Measurements from ENCODE around the gene ATG2A.

Gene ATG2A

DNA sequence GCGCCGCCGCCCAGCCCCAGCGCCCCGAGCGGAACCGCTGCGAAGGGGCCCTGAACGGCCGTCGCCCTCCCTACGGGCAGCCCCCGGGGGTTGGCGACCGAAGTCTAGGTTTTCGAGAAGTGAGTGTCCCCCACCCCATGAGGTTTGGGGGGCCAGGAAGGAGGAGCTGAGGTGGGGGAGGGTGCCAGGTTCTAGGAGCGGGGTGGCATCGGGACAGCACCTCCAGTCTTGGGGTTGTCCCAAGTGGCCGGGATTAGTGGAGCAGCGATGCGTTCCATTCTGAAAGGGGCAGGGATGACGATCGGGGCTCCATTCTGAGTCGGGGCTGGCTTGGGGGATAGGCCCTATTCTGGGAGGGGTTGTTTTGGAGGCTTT is 7.9 kb upstream of the ATG2A start:
- no peak for DNase-seq (ENCODE audit: low read depth in 2 of 2)

DNA sequence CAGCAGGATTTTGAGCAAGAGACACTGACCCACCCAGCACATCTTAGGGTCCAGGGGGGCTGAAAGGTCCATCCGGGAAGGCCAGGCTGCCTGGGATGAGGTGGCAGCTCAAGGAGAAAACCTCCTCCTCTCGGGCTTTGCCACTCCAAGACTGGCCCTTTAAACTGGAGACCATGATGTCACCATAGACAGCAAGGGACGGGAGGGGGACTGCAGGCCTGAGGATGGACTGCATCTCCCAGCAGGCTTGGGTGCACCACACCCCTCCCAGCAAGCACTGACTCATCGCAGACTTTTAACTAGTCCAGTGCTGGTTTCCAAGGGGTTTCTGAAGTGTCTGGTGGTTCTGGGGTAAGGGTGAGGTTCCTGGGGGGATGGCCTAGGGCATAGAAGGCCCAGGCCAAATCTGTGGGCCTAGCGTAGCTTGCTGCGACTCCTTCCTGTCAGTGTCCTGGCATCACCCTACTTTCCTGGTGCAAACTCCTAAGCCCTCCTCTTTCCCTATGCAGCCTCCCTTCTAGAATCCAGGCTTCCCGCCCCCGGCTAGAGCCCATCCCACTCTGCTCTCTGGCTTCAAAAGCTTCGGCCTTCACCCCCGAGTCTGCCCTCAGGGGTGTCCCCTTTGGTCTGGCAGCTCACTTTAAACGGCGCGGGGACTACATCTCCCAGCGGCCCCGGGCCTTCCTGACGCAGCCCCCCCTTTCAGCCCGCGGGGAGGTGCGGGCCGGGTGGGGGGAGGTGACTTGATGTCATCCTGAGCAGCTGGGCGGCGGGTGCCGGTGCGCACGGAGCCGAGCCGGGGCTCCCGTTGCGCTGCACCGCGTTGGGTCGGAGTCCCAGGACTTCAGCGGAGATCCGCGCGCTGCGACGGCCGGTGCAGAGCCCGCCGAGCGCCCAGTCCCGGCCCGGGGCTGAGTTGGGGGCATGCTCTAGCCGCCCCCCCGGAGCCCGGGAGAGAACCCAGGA is 7.2 kb upstream of the ATG2A start, which contains the start of gene PPP2R5B:
Gene PPP2R5B (plus strand): TSS at position 746 of the 966 bp plus-strand sequence. CDS start 1,046 bp downstream, outside the sequence.
- DNase-seq (ENCODE audit: low read depth in 2 of 2): peak; percentile 80

DNA sequence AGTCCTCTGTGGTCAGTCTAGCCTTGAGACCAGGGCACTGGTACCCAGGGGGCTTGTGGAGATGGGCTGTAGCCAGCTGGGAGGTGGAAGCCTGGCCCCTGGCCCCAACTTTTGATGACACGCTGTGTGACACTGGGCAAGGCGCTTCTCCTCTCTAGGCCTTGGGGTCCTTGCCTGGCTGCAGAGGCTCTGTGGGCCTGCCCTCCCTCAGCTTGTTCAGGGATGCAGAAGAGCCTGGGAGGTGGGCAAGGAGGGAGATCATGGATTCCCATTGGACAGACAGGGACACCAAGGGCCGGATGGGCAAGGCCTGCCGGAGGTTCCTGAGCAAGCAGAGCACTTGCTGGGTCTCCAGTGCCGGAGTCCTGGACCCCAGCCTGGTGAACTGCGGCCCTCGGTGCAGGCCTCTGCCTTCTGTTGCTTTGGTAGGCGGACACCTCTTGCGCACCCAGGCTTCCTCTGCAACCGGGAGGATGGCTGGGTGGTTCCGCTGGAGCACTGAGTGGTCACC is 6.2 kb upstream of the ATG2A start:
- no peak for DNase-seq (ENCODE audit: low read depth in 2 of 2)

DNA sequence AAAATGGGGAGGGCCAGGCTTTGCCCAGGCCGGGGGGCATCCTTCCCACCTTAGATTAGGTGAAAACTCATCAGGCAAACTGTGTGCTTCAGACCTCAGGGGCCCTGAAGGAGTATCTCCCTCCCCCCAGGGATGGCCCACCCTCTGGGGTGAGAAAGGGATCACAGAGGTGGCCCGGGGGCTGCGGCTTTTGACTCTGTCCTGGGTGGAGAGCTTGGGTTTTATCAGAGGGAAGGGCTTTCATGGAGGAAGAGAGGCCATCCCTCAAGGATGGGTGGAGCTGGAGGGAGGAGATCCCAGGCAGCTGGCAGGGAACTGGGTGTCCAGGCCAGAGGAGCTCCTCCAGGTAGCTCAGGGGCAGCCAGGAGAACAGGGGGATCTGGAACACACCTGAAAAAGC is 4.4 kb upstream of the ATG2A start:
- DNase-seq (ENCODE audit: low read depth in 2 of 2): no peak

DNA sequence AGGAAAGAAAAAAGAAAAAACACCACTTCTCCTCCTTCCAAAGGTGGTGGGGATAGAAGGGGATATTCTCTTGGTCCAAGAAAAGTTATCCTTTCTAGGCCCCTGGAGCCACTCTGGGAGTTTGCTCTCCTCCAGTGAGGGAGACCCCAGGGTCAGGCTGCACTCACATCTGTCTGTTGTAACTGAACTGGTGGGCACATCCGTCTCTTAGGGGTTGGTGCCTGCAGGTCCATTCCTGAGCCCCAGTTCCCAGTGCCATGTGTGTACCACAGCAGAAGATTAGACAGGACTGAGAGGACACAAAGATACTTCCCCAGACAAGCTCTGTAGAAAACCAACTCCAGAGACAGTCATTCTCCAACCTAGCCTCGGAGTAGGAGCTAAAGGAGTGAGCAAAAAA is 3.1 kb upstream of the ATG2A start:
- DNase-seq (ENCODE audit: low read depth in 2 of 2): no peak

DNA sequence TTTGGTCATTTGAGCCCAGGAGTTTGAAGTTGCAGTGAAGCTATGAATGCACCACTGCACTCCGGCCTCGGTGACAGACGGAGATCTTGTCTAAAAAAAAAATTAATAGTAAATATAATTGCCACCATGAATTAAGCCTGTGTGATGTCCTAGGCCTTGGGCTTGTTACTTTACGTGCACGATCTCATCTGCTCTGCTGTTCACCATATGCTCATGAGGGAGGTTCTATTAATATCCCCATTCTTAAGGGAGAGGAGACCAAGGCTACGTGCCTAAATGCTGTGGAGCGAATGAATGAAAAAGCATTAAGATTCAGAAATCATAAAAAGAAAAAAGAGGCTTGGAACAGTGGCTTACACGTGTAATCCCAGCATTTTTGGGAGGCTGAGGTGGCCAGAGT is 2.6 kb upstream of the ATG2A start:
- no peak for DNase-seq (ENCODE audit: low read depth in 2 of 2)

DNA sequence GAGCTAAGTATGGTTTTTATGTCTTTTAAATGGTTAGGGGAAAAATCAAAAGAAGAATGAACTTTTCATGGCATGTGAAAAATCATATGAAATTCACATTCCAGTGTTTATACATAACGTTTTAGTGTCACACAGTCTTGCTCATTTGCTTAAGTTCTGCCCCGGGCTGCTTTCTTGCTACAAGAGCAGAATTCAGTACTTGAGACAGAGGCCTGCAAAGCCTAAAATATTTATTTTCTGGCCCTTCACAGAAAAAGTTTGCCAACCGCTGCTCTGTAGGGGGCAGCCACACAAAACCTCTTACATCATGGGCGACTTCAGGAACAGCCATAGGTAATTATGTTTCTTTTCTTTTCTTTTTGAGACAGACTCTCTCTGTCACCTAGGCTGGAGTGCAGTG is 1.0 kb upstream of the ATG2A start:
- no peak for DNase-seq (ENCODE audit: low read depth in 2 of 2)

DNA sequence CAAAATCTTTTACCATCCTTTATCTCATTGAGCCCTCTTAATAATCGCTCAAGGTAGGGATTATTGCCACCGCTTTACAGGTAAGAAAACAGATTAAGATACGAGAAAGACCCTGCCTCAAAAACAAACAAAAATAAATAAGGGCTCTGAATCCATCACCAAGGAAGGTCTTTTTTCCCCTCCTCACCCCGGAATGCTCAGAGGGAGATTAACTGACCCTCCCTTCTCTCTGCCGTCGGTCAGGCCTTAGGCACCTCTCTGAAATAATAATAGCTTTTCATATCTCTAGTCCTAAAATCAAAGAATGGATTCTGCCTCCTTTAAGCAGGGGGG is 620 bp upstream of the ATG2A start:
- DNase-seq (ENCODE audit: low read depth in 2 of 2): no peak

DNA sequence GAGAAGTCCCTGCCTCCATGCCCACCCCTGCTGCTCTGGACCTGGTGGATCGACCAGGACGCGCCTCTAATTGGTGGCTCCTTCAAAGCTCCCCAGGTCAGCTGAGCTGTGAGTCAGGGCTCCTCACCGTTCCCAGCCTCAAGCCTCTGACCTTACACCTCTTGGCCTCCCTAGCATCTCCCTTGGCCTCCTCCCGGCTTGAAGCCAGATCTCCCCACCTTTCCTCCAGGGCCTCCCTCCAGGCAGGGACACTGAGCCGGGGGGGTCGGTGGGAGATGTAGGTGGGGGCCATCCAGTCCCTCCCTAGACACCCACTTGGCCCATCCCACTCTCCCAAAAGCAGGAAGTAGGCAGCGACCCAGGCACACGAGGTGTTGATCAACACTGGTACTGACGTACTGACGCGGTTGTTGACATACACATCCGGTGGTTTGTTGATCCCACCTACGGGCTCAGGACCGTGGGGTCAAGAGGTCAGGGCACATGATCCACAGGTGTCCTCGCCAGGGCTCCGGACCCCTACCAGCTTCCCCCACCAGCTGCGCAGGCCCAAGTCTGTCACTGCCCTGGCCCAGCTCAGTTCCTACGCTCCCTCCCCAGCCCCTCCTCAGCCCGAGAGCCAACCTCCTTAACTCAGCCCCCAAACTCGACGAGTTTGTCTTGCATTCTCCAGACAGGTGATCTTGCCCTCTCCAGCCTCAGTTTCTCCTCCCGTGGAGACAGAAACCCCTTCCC is 802 bp downstream of the ATG2A start:
- DNase-seq (ENCODE audit: low read depth in 2 of 2): no peak

DNA sequence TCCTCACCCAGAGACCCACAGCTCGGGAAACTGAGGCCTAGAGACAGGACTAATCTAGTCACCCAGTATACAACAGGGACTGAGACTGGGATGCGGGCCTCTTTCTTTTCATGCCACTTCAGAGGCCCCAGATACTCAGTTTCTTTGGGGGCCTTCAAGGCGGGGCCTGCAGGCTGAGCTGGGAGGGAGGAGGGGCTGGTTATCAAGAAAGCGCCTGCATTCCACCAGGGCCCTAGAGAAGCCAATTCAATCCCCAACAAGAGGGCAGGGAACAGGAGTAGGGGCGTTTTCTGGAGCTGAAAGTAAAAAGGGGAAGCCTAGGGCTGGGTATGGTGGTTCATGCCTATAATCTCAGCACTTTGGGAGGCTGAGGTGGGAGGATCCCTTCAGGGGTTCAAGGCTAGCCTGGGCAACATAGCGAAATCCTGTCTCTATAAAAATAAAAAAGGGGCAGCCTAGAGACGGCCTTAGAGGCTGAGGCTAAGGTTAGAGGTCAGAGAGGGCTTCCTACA is 1.6 kb downstream of the ATG2A start:
- no peak for DNase-seq (ENCODE audit: low read depth in 2 of 2)

DNA sequence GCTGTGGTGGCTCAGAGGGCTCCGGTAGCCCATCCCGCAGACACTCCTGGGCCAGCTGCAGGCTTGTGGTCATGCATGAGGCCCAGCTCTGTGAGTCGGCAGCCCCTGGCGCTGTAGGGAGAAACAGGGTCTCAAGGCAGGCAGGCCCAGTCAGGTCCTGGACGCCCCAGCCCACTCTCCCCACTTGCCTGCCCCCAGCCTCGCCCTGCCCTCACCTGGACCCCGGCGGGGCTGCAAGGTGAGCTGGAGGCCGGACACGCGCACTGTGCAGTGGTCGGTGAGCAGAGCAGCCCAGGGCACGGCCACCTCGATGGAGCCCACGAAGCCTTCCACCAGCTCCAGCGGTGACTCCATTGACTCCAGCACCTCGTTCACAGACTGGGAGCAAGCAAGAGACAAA is 2.9 kb downstream of the ATG2A start:
- no peak for DNase-seq (ENCODE audit: low read depth in 2 of 2)

DNA sequence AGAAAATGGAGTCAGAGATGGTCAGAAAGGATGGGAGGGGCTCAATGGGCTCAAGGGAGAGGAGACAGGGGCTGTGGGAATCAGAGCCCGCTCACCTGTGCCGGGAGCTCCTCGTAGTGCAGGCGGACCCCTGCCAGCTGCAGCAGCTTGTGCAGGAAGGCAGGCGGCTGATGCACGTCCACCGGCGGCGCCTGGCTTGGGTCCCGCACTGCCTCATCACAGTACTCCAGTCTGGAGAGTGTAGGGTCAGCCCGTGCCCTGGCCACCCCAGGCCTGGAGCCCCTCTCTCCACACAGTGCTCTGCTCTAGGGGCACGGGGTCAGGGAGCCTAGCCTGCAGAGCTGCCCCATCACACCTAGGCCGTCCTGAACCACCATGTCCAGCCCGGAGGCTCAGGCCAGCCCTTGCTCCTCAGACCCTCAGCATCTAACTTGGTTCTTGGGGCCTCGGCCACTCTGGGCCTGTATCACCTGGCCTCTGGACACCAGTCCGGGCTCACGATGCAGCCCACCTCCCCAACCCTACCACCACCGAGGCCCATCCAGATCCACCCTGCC is 3.8 kb downstream of the ATG2A start:
- no peak for DNase-seq (ENCODE audit: low read depth in 2 of 2)

DNA sequence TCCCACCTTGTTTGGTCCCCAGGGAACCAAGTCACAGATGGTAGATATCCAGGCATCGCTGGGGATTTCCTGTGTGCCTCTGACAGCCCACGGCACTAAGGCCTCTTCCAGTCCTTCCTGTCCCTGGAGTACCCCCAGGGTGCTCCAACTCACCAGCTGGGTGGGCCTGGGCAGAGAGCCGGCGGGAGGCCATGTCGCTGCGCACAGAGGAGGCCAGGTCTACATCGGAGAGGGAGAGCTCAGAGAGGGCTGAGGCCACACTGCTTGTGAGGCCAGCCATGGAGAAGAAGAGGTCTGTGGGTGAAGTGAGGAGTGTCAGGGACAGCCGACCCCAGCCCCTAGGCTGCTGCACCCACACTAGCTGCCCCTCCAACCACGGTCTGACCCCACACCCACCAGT is 5.3 kb downstream of the ATG2A start:
- DNase-seq (ENCODE audit: low read depth in 2 of 2): no peak

DNA sequence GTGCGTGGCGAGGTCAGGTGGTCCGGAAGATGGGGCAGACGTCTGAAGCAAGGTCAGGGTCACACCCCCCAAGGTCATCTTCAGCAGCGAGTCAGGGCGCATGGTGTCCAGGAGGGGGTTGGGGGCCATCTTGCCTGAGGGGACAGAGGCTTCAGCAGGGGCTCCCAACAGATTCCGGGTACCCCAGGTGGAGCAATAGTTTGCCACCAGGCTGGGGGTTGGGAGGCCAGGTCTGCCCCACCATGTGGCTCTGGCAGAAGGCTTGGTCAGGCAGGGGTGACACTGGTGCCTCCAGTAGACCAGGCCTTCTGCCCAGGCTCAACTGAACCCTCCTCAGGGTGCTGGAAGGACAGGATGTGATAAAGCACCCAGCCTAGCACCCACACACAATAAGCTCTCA is 5.9 kb downstream of the ATG2A start:
- no peak for DNase-seq (ENCODE audit: low read depth in 2 of 2)

DNA sequence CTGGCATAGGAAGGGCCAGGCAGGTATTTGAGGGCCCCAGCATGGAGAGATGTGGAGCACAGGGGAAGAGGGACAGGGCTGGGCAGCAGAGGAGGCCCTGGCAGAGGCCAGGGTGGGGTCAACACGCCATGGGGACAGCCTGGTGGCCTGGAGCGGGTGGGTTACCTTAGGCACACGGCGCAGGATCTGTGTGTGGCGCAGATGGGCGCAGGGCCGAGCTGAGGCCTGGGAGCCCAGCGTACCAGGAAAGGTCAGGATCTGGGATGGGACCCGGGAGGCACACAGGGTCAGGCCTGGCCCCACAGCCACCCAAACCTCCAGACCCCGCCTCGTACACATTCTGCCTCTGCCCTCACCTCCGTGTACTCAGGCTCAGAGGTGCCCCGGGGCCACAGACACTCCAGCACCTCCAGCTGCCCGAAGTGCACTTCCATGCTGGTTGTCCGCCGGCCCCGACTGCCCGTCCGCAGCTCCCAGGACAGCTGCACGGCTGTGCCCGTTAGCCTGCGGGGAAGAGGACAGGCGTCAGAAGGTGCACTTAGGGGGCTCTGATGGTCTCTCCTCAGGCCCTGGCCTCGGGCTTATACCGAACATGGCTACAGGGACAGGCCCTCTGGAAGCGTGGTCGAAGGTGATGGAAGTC is 6.4 kb downstream of the ATG2A start:
- no peak for DNase-seq (ENCODE audit: low read depth in 2 of 2)

DNA sequence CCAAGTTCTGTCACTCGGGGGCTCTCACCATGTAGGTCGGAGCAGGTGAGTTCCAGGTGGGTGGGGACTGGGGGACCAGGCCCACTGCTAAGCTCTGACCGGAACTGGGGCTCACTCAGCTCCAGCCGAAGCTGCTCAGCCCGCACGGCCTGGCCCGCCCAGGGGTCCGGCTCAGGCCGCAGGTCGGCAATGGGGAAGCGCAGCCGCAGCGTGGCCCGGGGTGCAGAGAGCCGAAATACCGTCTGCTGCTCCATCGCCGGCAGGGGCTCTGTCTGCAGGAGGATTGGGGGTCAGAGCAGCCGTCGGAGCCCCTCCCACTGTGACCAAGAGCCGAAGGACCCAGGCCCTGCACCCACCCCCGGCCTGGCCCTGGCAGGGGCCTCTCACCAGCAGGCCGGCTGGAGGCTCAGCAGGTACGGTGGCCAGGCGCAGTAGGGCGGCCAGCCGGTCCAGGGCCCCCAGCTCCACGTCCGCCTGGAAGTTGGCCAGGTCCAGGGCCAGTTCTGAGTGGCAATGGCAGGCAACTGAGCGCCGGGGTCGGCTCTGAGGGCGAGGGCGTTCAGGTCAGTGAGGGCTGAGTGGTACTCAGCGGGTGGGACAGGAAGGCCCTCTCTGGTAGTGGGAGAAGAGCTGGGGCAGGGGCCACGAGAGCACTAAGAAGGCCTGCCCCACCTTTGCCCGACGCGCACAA is 7.2 kb downstream of the ATG2A start:
- DNase-seq (ENCODE audit: low read depth in 2 of 2): no peak

DNA sequence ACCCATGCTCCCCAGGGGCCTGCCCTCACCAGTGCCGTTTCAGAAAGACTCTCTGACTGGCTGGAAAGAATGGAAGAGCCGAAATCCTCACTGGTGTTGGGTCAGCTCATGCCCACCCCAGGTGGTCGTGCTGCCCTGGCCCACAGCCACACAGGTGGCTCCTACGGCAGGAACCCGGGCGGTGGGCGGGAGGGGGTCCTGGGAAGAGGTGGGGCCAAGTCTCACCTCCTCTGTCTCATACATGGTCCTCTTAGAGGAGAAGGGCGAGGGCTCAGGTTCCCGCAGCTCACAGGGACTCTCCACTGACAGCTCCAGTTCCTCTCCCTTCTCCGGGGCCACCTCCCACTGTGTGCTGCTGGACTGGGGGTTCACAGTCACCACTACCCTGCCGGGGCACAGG is 8.2 kb downstream of the ATG2A start:
- DNase-seq (ENCODE audit: low read depth in 2 of 2): no peak

DNA sequence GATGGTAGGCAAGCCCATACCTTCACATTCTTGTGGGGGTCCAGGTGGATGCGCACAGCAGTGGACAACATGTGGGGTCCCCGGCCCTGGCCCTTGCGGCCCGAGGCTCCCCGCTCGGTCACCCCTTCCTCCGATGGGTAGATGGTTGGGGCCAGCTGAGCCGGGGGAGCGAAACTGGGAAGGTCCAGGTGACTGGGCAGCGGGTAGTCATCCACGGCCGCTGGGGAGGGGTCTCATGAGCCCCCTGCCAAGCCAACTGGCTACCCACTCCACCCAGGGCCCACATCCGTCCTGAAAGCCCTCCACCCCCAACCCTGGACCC is 10.7 kb downstream of the ATG2A start:
- no peak for DNase-seq (ENCODE audit: low read depth in 2 of 2)

DNA sequence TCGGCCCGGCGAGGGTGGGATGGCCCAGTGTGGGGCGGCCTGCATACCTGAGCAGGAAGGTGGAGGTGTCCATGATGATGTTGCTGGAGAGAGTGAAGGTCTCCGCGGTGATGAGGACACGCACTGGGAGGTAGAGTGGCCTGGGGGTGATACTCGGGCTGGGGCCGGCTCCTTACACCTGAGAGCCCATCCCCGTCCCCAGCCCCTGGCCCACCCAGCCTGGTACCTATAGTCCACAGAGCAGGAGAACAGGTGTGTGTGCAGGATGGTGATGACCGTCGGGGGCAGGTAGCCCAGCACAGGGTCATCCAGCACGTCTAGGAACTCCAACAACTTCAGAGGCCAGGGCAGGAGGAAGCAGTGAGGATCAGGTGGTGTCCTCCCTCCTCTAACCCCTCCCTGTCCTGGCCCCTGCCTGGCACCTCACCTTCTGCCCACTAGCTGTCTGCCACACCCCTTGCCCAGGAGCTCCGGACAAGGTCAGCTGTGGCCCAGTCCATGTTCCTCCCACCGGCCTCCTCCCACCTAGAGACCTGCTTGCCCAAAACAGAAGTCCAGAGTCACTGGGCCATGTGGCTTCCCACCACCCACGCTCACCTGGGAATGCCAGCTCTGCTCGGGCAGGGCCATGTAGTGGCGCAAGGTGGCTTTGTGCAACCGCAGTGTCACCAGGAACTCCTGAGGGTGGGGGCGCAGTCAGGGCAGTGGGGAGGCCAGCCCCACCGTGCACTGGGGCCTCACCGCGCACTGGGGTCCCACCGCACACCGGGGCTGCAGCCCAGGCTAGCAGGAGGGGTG is 11.3 kb downstream of the ATG2A start:
- no peak for DNase-seq (ENCODE audit: low read depth in 2 of 2)

DNA sequence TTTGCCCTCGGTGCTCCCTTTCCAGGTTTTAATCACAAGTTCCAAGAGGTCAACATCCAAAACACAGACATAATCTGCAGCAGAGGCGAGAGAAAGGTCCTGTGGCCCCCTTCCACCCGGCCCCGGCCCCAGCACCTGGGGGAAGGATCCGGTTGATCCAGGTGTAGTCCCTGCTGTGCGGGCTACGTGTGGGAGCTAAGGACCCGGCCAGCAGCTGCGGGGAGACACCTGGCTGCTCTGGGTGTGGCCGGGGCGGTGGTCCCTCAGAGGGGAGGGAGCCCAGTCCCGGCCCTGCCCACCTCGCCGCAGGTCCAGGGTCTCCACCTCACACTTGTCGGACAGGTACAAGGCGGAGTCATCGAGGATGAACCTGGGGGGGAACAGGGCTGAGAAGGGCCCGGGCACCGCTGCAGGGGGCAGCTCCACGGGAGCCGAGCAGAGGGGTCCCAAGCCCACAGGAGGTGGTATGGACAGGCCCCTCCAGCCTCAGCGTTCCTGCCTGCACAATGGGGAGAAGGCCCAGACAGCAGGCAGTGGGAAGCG is 13.6 kb downstream of the ATG2A start:
- DNase-seq (ENCODE audit: low read depth in 2 of 2): no peak
